Measurements from ENCODE around the gene HAGHL. TPM values are rescaled to one million over a fixed set of nuclear protein-coding genes. Genes with fewer than 3 reads are reported as not detected.

The HAGHL gene
- total and polyA plus RNA-seq, 2 donors (not counting 1 experiment from before 2014, with no cell fraction given): 3.7 to 16.3 TPM

DNA sequence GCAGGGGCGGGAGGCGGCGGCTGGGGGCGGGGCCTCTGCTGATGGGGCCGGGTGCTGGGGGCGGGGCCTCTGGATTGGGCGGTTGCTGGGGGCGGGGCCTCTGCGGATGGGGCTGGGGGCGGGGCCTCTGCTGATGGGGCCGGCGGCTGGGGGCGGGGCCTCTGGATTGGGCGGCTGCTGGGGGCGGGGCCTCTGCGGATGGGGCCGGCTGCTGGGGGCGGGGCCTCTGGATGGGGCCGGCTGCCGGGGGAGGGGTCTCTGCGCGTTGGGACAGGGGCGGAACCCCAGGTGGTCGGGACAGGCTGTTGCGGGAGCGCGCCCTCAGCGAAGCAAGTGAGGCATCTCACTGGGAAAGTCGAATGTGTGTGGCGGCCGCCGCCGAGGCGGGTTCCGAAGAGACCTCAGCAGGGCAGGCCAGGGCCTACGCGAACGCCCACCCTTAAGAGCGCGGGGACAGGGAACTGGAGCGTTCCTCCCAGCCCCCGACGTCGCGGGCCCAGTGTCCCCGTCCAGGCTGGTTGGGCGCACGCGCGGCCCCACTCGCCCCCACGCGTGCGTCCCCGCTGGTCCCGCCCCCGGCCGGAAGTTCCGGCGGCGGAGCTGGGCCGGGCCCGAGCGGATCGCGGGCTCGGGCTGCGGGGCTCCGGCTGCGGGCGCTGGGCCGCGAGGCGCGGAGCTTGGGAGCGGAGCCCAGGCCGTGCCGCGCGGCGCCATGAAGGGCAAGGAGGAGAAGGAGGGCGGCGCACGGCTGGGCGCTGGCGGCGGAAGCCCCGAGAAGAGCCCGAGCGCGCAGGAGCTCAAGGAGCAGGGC is 46.9 kb upstream of the HAGHL start, which contains the start of gene STUB1:
Gene STUB1, plus strand, starts transcription at position 597 of the 811 bp plus-strand sequence. Its CDS starts 116 bp downstream, at position 713.
- Histone ChIP-seq H3K4me3 (replicated peaks in 1 of 4; ENCODE audit: control extremely low read depth in 1 of 4, insufficient read depth in 1 of 4, low read depth in 3 of 4, low read length in 4 of 4) (peak within 1 kb of the TSS; percentile 72 to 88 (median 85)), H3K4me1 (ENCODE audit: control insufficient read depth, extremely low read depth, insufficient read depth, low read length) (peaks cover 22% of the 10 kb centered on the region), H3K9ac (ENCODE audit: insufficient read depth, low read length) (peak within 1 kb of the TSS; percentile 78), H3K27me3 (ENCODE audit: control insufficient read depth, insufficient read depth, low read length) (no peaks in the 10 kb centered on the region), H3K4me2 (ENCODE audit: extremely low read depth, insufficient read depth, low read length) (peak within 1 kb of the TSS; percentile 99), H4K20me1 (ENCODE audit: control insufficient read depth, extremely low read depth, insufficient read depth, low read length) (no peaks in the 10 kb centered on the region), H3K79me2 (ENCODE audit: control insufficient read depth, insufficient read depth, low read length) (peaks cover 31% of the 10 kb centered on the region), H3K9me3 (ENCODE audit: control insufficient read depth, insufficient read depth, low read depth, low read length) (no peaks in the 10 kb centered on the region), H3K27ac (ENCODE audit: insufficient read depth, low read length) (peak within 1 kb of the TSS; percentile 73), H3K36me3 (ENCODE audit: control insufficient read depth, insufficient read depth, low read length) (peaks cover 22% of the 10 kb centered on the region), H2AFZ (ENCODE audit: low read length) (peak within 1 kb of the TSS; percentile 73)
- peak; percentile 78 to 86 for DNase-seq (ENCODE audit: low read depth in 2 of 2)
- TF ChIP-seq, protein P1, sequence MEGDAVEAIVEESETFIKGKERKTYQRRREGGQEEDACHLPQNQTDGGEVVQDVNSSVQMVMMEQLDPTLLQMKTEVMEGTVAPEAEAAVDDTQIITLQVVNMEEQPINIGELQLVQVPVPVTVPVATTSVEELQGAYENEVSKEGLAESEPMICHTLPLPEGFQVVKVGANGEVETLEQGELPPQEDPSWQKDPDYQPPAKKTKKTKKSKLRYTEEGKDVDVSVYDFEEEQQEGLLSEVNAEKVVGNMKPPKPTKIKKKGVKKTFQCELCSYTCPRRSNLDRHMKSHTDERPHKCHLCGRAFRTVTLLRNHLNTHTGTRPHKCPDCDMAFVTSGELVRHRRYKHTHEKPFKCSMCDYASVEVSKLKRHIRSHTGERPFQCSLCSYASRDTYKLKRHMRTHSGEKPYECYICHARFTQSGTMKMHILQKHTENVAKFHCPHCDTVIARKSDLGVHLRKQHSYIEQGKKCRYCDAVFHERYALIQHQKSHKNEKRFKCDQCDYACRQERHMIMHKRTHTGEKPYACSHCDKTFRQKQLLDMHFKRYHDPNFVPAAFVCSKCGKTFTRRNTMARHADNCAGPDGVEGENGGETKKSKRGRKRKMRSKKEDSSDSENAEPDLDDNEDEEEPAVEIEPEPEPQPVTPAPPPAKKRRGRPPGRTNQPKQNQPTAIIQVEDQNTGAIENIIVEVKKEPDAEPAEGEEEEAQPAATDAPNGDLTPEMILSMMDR (conservative IDR thresholded peaks at IDR 0.05 in 1 of 2, IDR thresholded peaks at IDR 0.05 in 1 of 2; ENCODE audit: low read depth in 1 of 2, low read length in 2 of 2): no peak
- TF ChIP-seq EZH2 (IDR thresholded peaks at IDR 0.05; ENCODE audit: low read length, missing control alignments): no peak

DNA sequence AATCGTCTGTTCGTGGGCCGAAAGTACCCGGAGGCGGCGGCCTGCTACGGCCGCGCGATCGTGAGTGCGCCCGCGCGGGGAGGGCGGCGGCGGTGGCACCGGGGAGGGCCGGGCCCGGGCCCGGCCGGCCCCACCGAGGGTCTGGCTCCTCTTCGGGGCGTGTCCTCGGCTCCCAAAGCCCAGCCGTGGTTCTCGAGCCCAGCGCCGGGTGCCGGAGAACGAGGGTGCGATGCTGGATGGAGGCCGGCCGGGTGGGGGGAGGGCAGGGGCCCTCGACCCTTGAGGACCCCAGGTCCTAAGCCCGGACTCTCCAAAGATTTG is 46.3 kb upstream of the HAGHL start:
- H3K36me3 ChIP-seq (ENCODE audit: control insufficient read depth, insufficient read depth, low read length): peaks cover 26% of the 10 kb centered on the region
- peak overlapping the region; percentile 99 for H3K4me2 ChIP-seq (ENCODE audit: extremely low read depth, insufficient read depth, low read length)
- no peaks in the 10 kb centered on the region for H3K27me3 ChIP-seq (ENCODE audit: control insufficient read depth, insufficient read depth, low read length)
- H3K27ac ChIP-seq (ENCODE audit: insufficient read depth, low read length): peak overlapping the region; percentile 73
- peak overlapping the region; percentile 72 to 88 (median 85) for H3K4me3 ChIP-seq (replicated peaks in 1 of 4; ENCODE audit: control extremely low read depth in 1 of 4, insufficient read depth in 1 of 4, low read depth in 3 of 4, low read length in 4 of 4)
- H2AFZ ChIP-seq (ENCODE audit: low read length): no peak overlapping the region
- DNase-seq (ENCODE audit: low read depth in 2 of 2): no peak
- no peak for TF ChIP-seq EZH2 (IDR thresholded peaks at IDR 0.05; ENCODE audit: low read length, missing control alignments)
- TF ChIP-seq, protein P1 (conservative IDR thresholded peaks at IDR 0.05 in 1 of 2, IDR thresholded peaks at IDR 0.05 in 1 of 2; ENCODE audit: low read depth in 1 of 2, low read length in 2 of 2): no peak
- H3K4me1 ChIP-seq (ENCODE audit: control insufficient read depth, extremely low read depth, insufficient read depth, low read length): peaks cover 18% of the 10 kb centered on the region
- H3K79me2 ChIP-seq (ENCODE audit: control insufficient read depth, insufficient read depth, low read length): peaks cover 31% of the 10 kb centered on the region
- no peaks in the 10 kb centered on the region for H4K20me1 ChIP-seq (ENCODE audit: control insufficient read depth, extremely low read depth, insufficient read depth, low read length)
- H3K9me3 ChIP-seq (ENCODE audit: control insufficient read depth, insufficient read depth, low read depth, low read length): no peaks in the 10 kb centered on the region
- peak overlapping the region; percentile 78 for H3K9ac ChIP-seq (ENCODE audit: insufficient read depth, low read length)

DNA sequence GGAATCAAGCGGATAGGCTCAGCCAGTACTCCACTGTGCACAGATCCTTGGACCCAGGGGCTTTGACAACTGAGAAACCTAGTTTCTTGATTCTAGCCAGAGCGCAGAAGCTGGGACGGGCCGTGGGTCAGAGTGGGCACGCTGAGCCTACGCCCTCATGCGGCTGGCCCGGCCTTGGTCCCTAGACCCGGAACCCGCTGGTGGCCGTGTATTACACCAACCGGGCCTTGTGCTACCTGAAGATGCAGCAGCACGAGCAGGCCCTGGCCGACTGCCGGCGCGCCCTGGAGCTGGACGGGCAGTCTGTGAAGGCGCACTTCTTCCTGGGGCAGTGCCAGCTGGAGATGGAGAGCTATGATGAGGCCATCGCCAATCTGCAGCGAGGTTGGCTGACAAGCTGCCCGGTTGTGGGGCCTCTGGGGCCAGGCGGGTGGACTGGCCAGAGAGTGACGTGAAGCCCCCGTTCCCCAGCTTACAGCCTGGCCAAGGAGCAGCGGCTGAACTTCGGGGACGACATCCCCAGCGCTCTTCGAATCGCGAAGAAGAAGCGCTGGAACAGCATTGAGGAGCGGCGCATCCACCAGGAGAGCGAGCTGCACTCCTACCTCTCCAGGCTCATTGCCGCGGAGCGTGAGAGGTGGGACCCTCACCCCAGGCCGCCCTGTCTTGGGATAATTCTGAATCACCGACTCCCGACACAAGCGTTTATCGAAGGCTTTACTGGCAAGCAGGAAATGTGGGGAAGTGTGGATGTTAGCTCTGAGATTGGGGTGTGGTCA is 45.8 kb upstream of the HAGHL start:
- Histone ChIP-seq H3K4me3 (replicated peaks in 1 of 4; ENCODE audit: control extremely low read depth in 1 of 4, insufficient read depth in 1 of 4, low read depth in 3 of 4, low read length in 4 of 4) (peak overlapping the region; percentile 72 to 88 (median 85)), H3K4me2 (ENCODE audit: extremely low read depth, insufficient read depth, low read length) (peak overlapping the region; percentile 99), H3K9ac (ENCODE audit: insufficient read depth, low read length) (peak overlapping the region; percentile 78), H3K36me3 (ENCODE audit: control insufficient read depth, insufficient read depth, low read length) (peaks cover 27% of the 10 kb centered on the region), H3K9me3 (ENCODE audit: control insufficient read depth, insufficient read depth, low read depth, low read length) (no peaks in the 10 kb centered on the region), H3K79me2 (ENCODE audit: control insufficient read depth, insufficient read depth, low read length) (peaks cover 31% of the 10 kb centered on the region), H3K27ac (ENCODE audit: insufficient read depth, low read length) (peak overlapping the region; percentile 73), H4K20me1 (ENCODE audit: control insufficient read depth, extremely low read depth, insufficient read depth, low read length) (no peaks in the 10 kb centered on the region), H3K4me1 (ENCODE audit: control insufficient read depth, extremely low read depth, insufficient read depth, low read length) (peaks cover 18% of the 10 kb centered on the region), H3K27me3 (ENCODE audit: control insufficient read depth, insufficient read depth, low read length) (no peaks in the 10 kb centered on the region), H2AFZ (ENCODE audit: low read length) (no peak overlapping the region)
- peak; percentile 57 to 58 for DNase-seq (ENCODE audit: low read depth in 2 of 2)
- TF ChIP-seq, protein P1 (conservative IDR thresholded peaks at IDR 0.05 in 1 of 2, IDR thresholded peaks at IDR 0.05 in 1 of 2; ENCODE audit: low read depth in 1 of 2, low read length in 2 of 2): peak in 1 of 2 donors; percentile 13
- no peak for TF ChIP-seq EZH2 (IDR thresholded peaks at IDR 0.05; ENCODE audit: low read length, missing control alignments)

Measured in fibroblast of lung (primary cell).